B cell (primary cell): ENCODE data around the gene GAP43.

Source experiments
- CTCF ChIP-seq: fragments of 200-600 bp; IDR thresholded peaks from one replicate; pipeline ENCODE4 v1.8.0; 2022; ENCODE audit warnings: antibody characterized with exemption, mild to moderate bottlenecking
- EZH2 ChIP-seq: IDR thresholded peaks from 2 replicates; pipeline ENCODE4 v1.6.1; 2012; ENCODE audit warnings: borderline replicate concordance, low read depth, mild to moderate bottlenecking, moderate library complexity, low read length; ENCODE audit not compliant: insufficient read depth, poor library complexity, severe bottlenecking

GRCh38 chr3:115766587-115767482 is 143.5 kb downstream of the GAP43 start:
- no peak for TF ChIP-seq CTCF
- no peak for TF ChIP-seq EZH2
